ENCODE measurements around the gene CARD14.
A peak's percentile ranks its signal among the peaks of the same experiment; 100 is the strongest.

Gene CARD14

GRCh38 chr17:80173126-80173525 is 3.3 kb downstream of the CARD14 start:
- Histone ChIP-seq H3K27me3 (ENCODE audit: insufficient read depth, low read length) (no peaks in the 10 kb centered on the region), H3K36me3 (ENCODE audit: insufficient read depth, low read length) (no peaks in the 10 kb centered on the region), H3K4me1 (ENCODE audit: insufficient read depth, low read length) (no peaks in the 10 kb centered on the region), H3K4me3 (ENCODE audit: low read length) (no peak overlapping the region), H3K9me3 (ENCODE audit: insufficient read depth, low read depth, low read length) (no peaks in the 10 kb centered on the region), H3K9ac (ENCODE audit: low read depth, low read length) (no peak overlapping the region), H3K27ac (ENCODE audit: low read depth, low read length) (no peak overlapping the region)
- WGBS: 93% methylated on average over 2 of the region's 12 CpGs

DNA sequence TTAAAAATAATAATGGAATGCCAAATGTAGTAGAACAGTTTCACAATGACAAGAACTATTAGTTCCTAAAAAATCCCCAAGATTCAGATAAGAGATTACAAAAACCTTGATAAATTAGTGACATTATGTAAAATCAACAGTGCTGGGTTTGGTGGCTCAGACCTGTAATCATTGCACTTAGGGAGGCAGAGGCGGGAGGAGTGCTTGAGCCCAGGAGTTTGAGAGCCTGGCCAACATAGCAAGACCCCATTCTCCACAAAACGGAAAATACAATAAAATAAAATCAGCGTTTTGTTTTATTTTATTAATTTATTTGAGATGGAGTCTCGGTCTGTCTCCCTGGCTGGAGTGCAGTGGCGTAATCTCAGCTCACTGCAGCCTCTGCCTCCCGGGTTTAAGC is 4.1 kb downstream of the CARD14 start:
- 98% methylated on average over 5 of the region's 6 CpGs for WGBS
- no peaks in the 10 kb centered on the region for H3K4me1 ChIP-seq (ENCODE audit: insufficient read depth, low read length)

GRCh38 chr17:80176757-80177156 is 6.9 kb downstream of the CARD14 start:
- H3K4me1 ChIP-seq (ENCODE audit: insufficient read depth, low read length): no peaks in the 10 kb centered on the region
- H3K9me3 ChIP-seq (ENCODE audit: insufficient read depth, low read depth, low read length): no peaks in the 10 kb centered on the region
- 94% methylated on average over 11 of the region's 11 CpGs for WGBS
- H3K27me3 ChIP-seq (ENCODE audit: insufficient read depth, low read length): no peaks in the 10 kb centered on the region
- H3K36me3 ChIP-seq (ENCODE audit: insufficient read depth, low read length): no peaks in the 10 kb centered on the region
- no peak overlapping the region for H3K9ac ChIP-seq (ENCODE audit: low read depth, low read length)
- no peak overlapping the region for H3K27ac ChIP-seq (ENCODE audit: low read depth, low read length)
- H3K4me3 ChIP-seq (ENCODE audit: low read length): no peak overlapping the region

More for the DNA sequence above, 4.1 kb downstream of the CARD14 start:
- Histone ChIP-seq H3K4me3 (ENCODE audit: low read length) (no peak overlapping the region), H3K36me3 (ENCODE audit: insufficient read depth, low read length) (no peaks in the 10 kb centered on the region), H3K27me3 (ENCODE audit: insufficient read depth, low read length) (no peaks in the 10 kb centered on the region), H3K27ac (ENCODE audit: low read depth, low read length) (no peak overlapping the region), H3K9ac (ENCODE audit: low read depth, low read length) (no peak overlapping the region), H3K9me3 (ENCODE audit: insufficient read depth, low read depth, low read length) (no peaks in the 10 kb centered on the region)

GRCh38 chr17:80177986-80178595 is 8.3 kb downstream of the CARD14 start:
- no peaks in the 10 kb centered on the region for H3K9me3 ChIP-seq (ENCODE audit: insufficient read depth, low read depth, low read length)
- H3K4me1 ChIP-seq (ENCODE audit: insufficient read depth, low read length): no peaks in the 10 kb centered on the region
- no peaks in the 10 kb centered on the region for H3K27me3 ChIP-seq (ENCODE audit: insufficient read depth, low read length)
- H3K36me3 ChIP-seq (ENCODE audit: insufficient read depth, low read length): no peaks in the 10 kb centered on the region
- no peak overlapping the region for H3K9ac ChIP-seq (ENCODE audit: low read depth, low read length)
- no peak overlapping the region for H3K4me3 ChIP-seq (ENCODE audit: low read length)
- H3K27ac ChIP-seq (ENCODE audit: low read depth, low read length): no peak overlapping the region
- WGBS: 90% methylated on average over 21 of the region's 21 CpGs

- Histone ChIP-seq H3K9me3 (ENCODE audit: insufficient read depth, low read depth, low read length) (no peaks in the 10 kb centered on the region), H3K36me3 (ENCODE audit: insufficient read depth, low read length) (no peaks in the 10 kb centered on the region), H3K9ac (ENCODE audit: low read depth, low read length) (no peak overlapping the region), H3K4me1 (ENCODE audit: insufficient read depth, low read length) (no peaks in the 10 kb centered on the region; the same call in 1 of the 2 replicates), H3K27me3 (ENCODE audit: insufficient read depth, low read length) (no peaks in the 10 kb centered on the region), H3K4me3 (ENCODE audit: low read length) (no peak overlapping the region), H3K27ac (ENCODE audit: low read depth, low read length) (no peak overlapping the region)
- 92% methylated on average over 14 of the region's 14 CpGs for WGBS
These were observed 10.4 kb downstream of the CARD14 start for GRCh38 chr17:80180192-80180591.

DNA sequence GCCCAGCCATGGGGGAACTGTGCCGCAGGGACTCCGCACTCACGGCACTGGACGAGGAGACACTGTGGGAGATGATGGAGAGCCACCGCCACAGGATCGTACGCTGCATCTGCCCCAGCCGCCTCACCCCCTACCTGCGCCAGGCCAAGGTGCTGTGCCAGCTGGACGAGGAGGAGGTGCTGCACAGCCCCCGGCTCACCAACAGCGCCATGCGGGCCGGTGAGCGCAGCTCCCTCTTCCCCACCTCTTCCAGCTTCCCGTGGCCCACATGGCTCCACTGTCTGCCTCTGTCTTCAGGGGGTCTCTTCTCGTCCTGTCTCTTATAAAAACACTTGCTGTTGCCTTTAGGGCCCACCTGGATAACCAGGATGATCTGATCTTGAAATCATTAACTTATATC is 11.6 kb downstream of the CARD14 start:
- Histone ChIP-seq H3K27ac (ENCODE audit: low read depth, low read length) (no peak overlapping the region), H3K4me1 (ENCODE audit: insufficient read depth, low read length) (no peaks in the 10 kb centered on the region; the same call in 1 of the 2 replicates), H3K36me3 (ENCODE audit: insufficient read depth, low read length) (no peaks in the 10 kb centered on the region), H3K9ac (ENCODE audit: low read depth, low read length) (no peak overlapping the region), H3K27me3 (ENCODE audit: insufficient read depth, low read length) (no peaks in the 10 kb centered on the region), H3K4me3 (ENCODE audit: low read length) (no peak overlapping the region), H3K9me3 (ENCODE audit: insufficient read depth, low read depth, low read length) (no peaks in the 10 kb centered on the region)
- WGBS: 93% methylated on average over 17 of the region's 17 CpGs

DNA sequence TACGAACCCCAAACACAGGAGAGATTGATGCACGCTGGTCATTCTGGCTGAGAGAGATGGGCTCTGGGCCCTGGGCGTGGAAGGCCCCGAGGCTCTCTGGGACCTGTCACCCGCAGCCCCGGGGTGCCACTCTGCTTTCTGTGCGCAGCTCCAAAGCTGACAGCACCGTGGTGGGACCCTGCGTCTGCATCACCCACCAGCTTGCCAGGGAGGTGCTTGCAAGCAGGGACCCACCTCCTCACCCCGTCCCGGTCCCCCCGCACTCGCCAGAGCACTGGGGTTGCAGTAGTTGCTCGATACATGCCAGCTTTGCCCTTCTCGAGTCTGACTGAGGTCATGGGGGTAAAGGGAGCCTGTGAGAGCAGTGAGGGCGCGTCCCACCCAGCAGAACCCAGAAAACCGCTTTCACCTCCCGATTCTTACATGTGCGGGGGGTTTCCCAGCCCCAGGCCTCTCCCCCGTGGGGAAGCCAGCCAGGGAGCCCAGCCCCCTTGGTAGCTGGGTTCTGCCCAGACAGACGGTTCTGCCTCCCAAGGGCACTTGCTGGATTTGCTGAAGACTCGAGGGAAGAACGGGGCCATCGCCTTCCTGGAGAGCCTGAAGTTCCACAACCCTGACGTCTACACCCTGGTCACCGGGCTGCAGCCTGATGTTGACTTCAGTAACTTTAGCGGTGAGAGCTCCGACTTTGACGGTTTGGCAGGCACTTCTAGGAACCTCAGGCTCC is 12.5 kb downstream of the CARD14 start:
- H3K36me3 ChIP-seq (ENCODE audit: insufficient read depth, low read length): no peaks in the 10 kb centered on the region
- no peaks in the 10 kb centered on the region for H3K9me3 ChIP-seq (ENCODE audit: insufficient read depth, low read depth, low read length)
- H3K4me3 ChIP-seq (ENCODE audit: low read length): no peak overlapping the region
- WGBS: 92% methylated on average over 30 of the region's 30 CpGs
- H3K9ac ChIP-seq (ENCODE audit: low read depth, low read length): no peak overlapping the region
- no peak overlapping the region for H3K27ac ChIP-seq (ENCODE audit: low read depth, low read length)
- no peaks in the 10 kb centered on the region; the same call in 1 of the 2 replicates for H3K4me1 ChIP-seq (ENCODE audit: insufficient read depth, low read length)
- no peaks in the 10 kb centered on the region for H3K27me3 ChIP-seq (ENCODE audit: insufficient read depth, low read length)

- H3K27ac ChIP-seq (ENCODE audit: low read depth, low read length): no peak overlapping the region
- H3K4me1 ChIP-seq (ENCODE audit: insufficient read depth, low read length): no peaks in the 10 kb centered on the region; the same call in 1 of the 2 replicates
- H3K27me3 ChIP-seq (ENCODE audit: insufficient read depth, low read length): no peaks in the 10 kb centered on the region
- 94% methylated on average over 12 of the region's 12 CpGs for WGBS
- no peak overlapping the region for H3K4me3 ChIP-seq (ENCODE audit: low read length)
- H3K9ac ChIP-seq (ENCODE audit: low read depth, low read length): no peak overlapping the region
- H3K9me3 ChIP-seq (ENCODE audit: insufficient read depth, low read depth, low read length): no peaks in the 10 kb centered on the region
- H3K36me3 ChIP-seq (ENCODE audit: insufficient read depth, low read length): no peaks in the 10 kb centered on the region
These were observed 13.0 kb downstream of the CARD14 start for GRCh38 chr17:80182845-80183223.

GRCh38 chr17:80183581-80184422 is 14.0 kb downstream of the CARD14 start:
- no peak overlapping the region for H3K27ac ChIP-seq (ENCODE audit: low read depth, low read length)
- no peaks in the 10 kb centered on the region; the same call in 1 of the 2 replicates for H3K4me1 ChIP-seq (ENCODE audit: insufficient read depth, low read length)
- no peaks in the 10 kb centered on the region for H3K27me3 ChIP-seq (ENCODE audit: insufficient read depth, low read length)
- H3K9me3 ChIP-seq (ENCODE audit: insufficient read depth, low read depth, low read length): no peaks in the 10 kb centered on the region
- H3K9ac ChIP-seq (ENCODE audit: low read depth, low read length): peak overlapping the region; percentile 28; the same call in 1 of the 2 replicates
- WGBS: 84% methylated on average over 26 of the region's 26 CpGs
- H3K36me3 ChIP-seq (ENCODE audit: insufficient read depth, low read length): no peaks in the 10 kb centered on the region
- H3K4me3 ChIP-seq (ENCODE audit: low read length): no peak overlapping the region

DNA sequence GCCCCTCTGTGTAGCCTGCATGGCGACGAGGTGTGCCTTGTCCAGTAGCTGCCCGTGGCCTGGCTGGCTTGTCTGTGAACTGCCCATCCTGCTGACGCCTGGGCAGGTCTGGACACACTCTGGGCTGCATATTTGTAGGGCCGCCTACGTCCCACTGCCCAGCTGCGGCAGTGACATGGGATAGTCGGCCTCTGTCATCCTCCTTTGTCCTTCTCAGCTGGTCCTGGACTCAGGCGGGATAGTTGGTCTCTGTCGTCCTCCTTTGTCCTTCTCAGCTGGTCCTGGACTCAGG is 14.5 kb downstream of the CARD14 start:
- no peaks in the 10 kb centered on the region for H3K36me3 ChIP-seq (ENCODE audit: insufficient read depth, low read length)
- H3K4me3 ChIP-seq (ENCODE audit: low read length): no peak overlapping the region
- no peaks in the 10 kb centered on the region for H3K9me3 ChIP-seq (ENCODE audit: insufficient read depth, low read depth, low read length)
- no peak overlapping the region for H3K27ac ChIP-seq (ENCODE audit: low read depth, low read length)
- peak overlapping the region; percentile 28; the same call in 1 of the 2 replicates for H3K9ac ChIP-seq (ENCODE audit: low read depth, low read length)
- WGBS: 80% methylated on average over 8 of the region's 10 CpGs
- H3K27me3 ChIP-seq (ENCODE audit: insufficient read depth, low read length): no peaks in the 10 kb centered on the region
- no peaks in the 10 kb centered on the region; the same call in 1 of the 2 replicates for H3K4me1 ChIP-seq (ENCODE audit: insufficient read depth, low read length)

- H3K4me1 ChIP-seq (ENCODE audit: insufficient read depth, low read length): no peaks in the 10 kb centered on the region; the same call in 1 of the 2 replicates
- no peaks in the 10 kb centered on the region for H3K36me3 ChIP-seq (ENCODE audit: insufficient read depth, low read length)
- no peak overlapping the region for H3K4me3 ChIP-seq (ENCODE audit: low read length)
- H3K27ac ChIP-seq (ENCODE audit: low read depth, low read length): no peak overlapping the region
- WGBS: 91% methylated on average over 9 of the region's 9 CpGs
- H3K9ac ChIP-seq (ENCODE audit: low read depth, low read length): no peak overlapping the region
- H3K27me3 ChIP-seq (ENCODE audit: insufficient read depth, low read length): no peaks in the 10 kb centered on the region
- H3K9me3 ChIP-seq (ENCODE audit: insufficient read depth, low read depth, low read length): no peaks in the 10 kb centered on the region
These were observed 16.1 kb downstream of the CARD14 start for GRCh38 chr17:80185968-80186367.
